ENCODE measurements around the gene SPOCD1. TPM values are rescaled to one million over a fixed set of nuclear protein-coding genes. Genes with fewer than 3 reads are reported as not detected.

The SPOCD1 gene
- total and polyA plus RNA-seq, 2 of the 4 experiments (the other 2 are of a cell fraction), result 59.7 to 132 TPM

DNA sequence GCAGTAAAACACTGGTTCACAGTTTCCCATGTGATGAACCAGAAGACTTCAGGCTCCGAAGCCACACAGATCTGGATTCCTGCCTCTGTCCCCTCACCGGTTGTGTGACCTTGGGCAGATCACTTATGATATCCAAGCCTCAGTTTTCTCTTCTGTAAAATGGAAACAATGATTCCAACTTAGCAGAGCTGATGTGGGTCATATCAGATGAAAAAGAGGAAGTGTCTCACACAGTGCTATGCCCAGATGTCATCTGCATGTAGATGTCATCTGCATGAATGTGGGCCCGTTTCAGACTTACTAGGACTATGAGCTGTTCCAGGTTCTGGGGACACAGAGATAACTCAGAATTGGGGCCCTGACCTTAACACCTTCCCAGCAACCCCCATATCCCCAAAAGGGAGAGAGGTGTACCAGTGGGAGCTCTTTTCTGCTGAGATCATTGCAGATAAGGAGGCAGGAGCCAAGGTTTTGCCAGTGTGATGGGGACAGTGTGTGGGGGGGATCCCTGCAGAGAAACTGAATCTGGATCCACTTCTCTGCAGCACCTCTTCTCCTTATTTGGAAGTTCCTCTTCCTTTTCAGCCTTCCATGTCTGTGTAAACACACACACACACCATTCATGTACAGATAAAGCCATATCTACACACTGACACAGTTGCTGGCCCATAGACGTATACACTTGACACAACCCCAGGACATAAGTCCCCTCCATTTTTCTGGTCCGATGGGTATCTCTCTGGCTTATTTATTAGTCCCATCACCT is 46.7 kb downstream of the SPOCD1 start:
- Histone ChIP-seq H2BK20ac (ENCODE audit: low read depth, low read length) (no peak overlapping the region), H3K27ac (ENCODE audit: insufficient read depth, low read length) (no peak overlapping the region), H2BK120ac (ENCODE audit: low read depth, low read length) (no peak overlapping the region), H2AK9ac (replicated peaks; ENCODE audit: low read depth, low read length, poor library complexity) (no peak overlapping the region), H4K8ac (ENCODE audit: low read depth in 2 of 2, low read length in 2 of 2) (no peak overlapping the region), H3K36me3 (ENCODE audit: control insufficient read depth, insufficient read depth, low read length) (no peaks in the 10 kb centered on the region), H3K56ac (ENCODE audit: extremely low read depth, insufficient read depth, low read length) (no peak overlapping the region), H3K9me1 (ENCODE audit: insufficient read depth, low read length) (no peaks in the 10 kb centered on the region; the same call in 1 of the 2 replicates), H4K5ac (ENCODE audit: low read depth, low read length) (no peak overlapping the region), H3K23ac (ENCODE audit: low read depth, low read length) (no peak overlapping the region; the same call in 1 of the 2 replicates), H3K18ac (ENCODE audit: low read depth, low read length) (no peak overlapping the region), H3K9ac (ENCODE audit: low read depth, low read length) (no peak overlapping the region), H2AK5ac (ENCODE audit: low read depth, low read length) (no peak overlapping the region), H2BK15ac (ENCODE audit: low read depth, low read length) (no peak overlapping the region), H3K14ac (replicated peaks; ENCODE audit: low read depth, low read length) (no peak overlapping the region), H3K4me1 (ENCODE audit: control insufficient read depth, insufficient read depth, low read length) (peaks cover 6% of the 10 kb centered on the region), H2BK5ac (ENCODE audit: low read depth, low read length, poor library complexity, severe bottlenecking) (no peak overlapping the region), H3K79me1 (ENCODE audit: low read depth in 1 of 2, low read length in 2 of 2) (no peaks in the 10 kb centered on the region), H4K91ac (ENCODE audit: insufficient read depth, low read depth, low read length) (no peak overlapping the region), H3K4me3 (ENCODE audit: insufficient read depth, low read depth, low read length) (no peak overlapping the region), H4K20me1 (ENCODE audit: insufficient read depth, low read length) (peaks cover 12% of the 10 kb centered on the region), H3K9me3 (ENCODE audit: control insufficient read depth, insufficient read depth, low read length) (no peaks in the 10 kb centered on the region), H2AFZ (replicated peaks; ENCODE audit: low read length, poor library complexity) (no peak overlapping the region), H3K27me3 (ENCODE audit: control insufficient read depth, insufficient read depth, low read length) (peaks cover 61% of the 10 kb centered on the region), H3K4ac (ENCODE audit: low read depth, low read length) (no peak overlapping the region), H3K4me2 (ENCODE audit: low read depth, low read length) (no peak overlapping the region)
- BruUV-seq (replicated peaks), result no TSS peak
- intact Hi-C loops (cut with micrococcal nuclease), result no loop called here
- in situ Hi-C loops (cut with MboI; ENCODE audit: low sequenced_read_pairs), result no loop called here
- ChIA-PET POLR2A (ENCODE audit: unreplicated experiment) (no interaction called here), CTCF (no interaction called here)
- 44% methylated on average over 3 of the region's 5 CpGs; no CpG with 5 or more reads in 1 of the 2 experiments for WGBS, 2 experiments (ENCODE audit: extremely low coverage in 2 of 2, insufficient read length in 1 of 2)
- TF ChIP-seq CHD1 (IDR thresholded peaks at IDR 0.05; ENCODE audit: low read depth, low read length) (no peak), SMC3 (IDR thresholded peaks at IDR 0.05; ENCODE audit: low read depth, low read length) (no peak), NFE2L2 (IDR thresholded peaks at IDR 0.05; ENCODE audit: low read depth, low read length) (no peak), MAFK (IDR thresholded peaks at IDR 0.05; ENCODE audit: low read depth, low read length) (no peak), RAD21 (IDR thresholded peaks at IDR 0.05; ENCODE audit: low read length) (no peak), USF2 (IDR thresholded peaks at IDR 0.05; ENCODE audit: low read depth, low read length) (no peak), MAZ (IDR thresholded peaks at IDR 0.05; ENCODE audit: borderline replicate concordance, low read depth, low read length) (no peak), CEBPB (IDR thresholded peaks at IDR 0.05; ENCODE audit: low read depth, low read length) (no peak), BHLHE40 (IDR thresholded peaks at IDR 0.05; ENCODE audit: low read depth, low read length) (no peak), FOS (IDR thresholded peaks at IDR 0.05; ENCODE audit: low read depth, low read length) (no peak), RFX5 (IDR thresholded peaks at IDR 0.05; ENCODE audit: low read depth, low read length) (no peak), POLR2A (IDR thresholded peaks at IDR 0.05; ENCODE audit: low read depth, low read length) (no peak), MXI1 (IDR thresholded peaks at IDR 0.05; ENCODE audit: borderline replicate concordance, low read depth, low read length) (no peak), RCOR1 (IDR thresholded peaks at IDR 0.05; ENCODE audit: insufficient replicate concordance, low read length) (no peak), CTCF (conservative IDR thresholded peaks at IDR 0.05; ENCODE audit: low read depth, low read length) (no peak)
- TF ChIP-seq, protein P1, sequence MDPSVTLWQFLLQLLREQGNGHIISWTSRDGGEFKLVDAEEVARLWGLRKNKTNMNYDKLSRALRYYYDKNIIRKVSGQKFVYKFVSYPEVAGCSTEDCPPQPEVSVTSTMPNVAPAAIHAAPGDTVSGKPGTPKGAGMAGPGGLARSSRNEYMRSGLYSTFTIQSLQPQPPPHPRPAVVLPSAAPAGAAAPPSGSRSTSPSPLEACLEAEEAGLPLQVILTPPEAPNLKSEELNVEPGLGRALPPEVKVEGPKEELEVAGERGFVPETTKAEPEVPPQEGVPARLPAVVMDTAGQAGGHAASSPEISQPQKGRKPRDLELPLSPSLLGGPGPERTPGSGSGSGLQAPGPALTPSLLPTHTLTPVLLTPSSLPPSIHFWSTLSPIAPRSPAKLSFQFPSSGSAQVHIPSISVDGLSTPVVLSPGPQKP (IDR thresholded peaks at IDR 0.05; ENCODE audit: borderline replicate concordance, low read depth, low read length), result no peak
- ATAC-seq (ENCODE audit: low read depth) (0 out of 2 replicates have a peak, but pooled peaks have one; percentile 7), DNase-seq (no peak)
- dilution Hi-C loops (cut with HindIII; ENCODE audit: low sequenced_read_pairs, unreplicated experiment), result no loop called here
